GM21423 (cell line): ENCODE results near the gene L3MBTL2.

Experiments
- ATAC-seq: cut with Tn5 transposase; IDR thresholded peaks from one replicate; pipeline ENCODE4 v1.9.1; 2021; ENCODE audit warnings: mild to moderate bottlenecking, moderate library complexity; ENCODE audit not compliant: unreplicated experiment

The L3MBTL2 gene

DNA sequence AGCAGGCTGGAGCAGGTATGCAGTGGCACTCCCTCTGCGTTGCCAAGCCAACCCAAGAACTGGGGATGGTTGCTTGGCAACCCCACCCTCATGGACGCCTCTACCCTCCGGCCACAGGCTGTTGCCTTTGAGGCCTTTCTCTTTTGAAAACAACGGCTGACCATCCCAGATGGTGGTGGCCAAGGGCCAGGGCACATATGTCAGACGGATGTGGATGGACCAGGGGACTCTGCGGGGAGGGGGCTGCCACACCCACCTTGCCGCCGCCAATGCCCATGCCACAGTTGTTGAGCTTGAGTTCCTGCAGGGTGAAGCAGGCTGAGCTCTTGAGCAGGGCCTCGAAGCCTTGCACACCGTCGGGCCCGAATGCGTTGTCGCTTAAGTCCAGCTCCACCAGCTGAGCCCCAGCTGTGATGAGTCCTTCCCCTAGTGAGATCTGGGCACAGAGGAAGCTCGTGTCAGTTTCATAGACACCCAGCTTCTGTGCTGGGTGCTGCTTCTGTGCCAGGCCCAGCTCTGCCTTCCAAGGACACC, 59.4 kb downstream of the L3MBTL2 start:
- ATAC-seq: no peak

GRCh38 chr22:41267958-41268357, 62.8 kb downstream of the L3MBTL2 start:
- ATAC-seq: no peak

- ATAC-seq: no peak
These were observed 66.7 kb downstream of the L3MBTL2 start for GRCh38 chr22:41271787-41272186.

DNA sequence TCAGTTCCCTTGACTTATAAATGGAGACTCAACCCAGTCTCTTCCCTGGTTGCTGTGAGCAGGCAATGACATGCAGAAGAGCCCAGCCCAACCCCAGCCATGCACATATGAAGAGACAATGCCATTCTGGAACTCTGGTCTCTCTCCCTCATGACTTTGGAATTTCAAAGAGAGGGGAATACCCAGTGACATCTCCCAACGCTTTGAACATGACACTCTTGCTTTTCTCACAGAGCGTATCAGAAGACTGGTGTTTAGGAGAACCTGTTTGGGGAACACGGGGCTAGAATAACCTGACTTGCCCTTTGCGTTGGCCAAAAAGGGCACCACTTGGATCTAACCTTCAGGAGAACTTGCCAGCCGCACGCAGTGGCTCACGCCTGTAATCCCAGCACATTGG, 68.0 kb downstream of the L3MBTL2 start:
- ATAC-seq: no peak

DNA sequence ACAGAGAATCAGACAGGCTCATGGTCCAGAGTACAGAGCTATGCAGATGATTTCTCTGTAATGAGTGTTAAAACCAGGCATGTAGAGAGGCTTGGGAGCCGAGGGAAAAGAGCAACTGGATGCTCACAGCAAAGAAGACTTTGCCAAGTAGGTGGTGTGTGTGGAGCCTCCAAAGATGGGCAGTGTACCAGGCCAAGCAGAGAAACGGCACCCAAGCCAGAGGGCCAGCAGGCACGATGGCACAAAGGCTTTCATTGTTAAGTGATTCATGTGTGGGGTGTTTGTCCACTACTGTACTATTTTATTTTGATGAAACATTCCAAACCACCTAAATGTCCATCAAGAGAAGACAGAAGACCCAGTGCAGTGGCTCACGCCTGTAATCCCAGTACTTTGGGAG, 69.7 kb downstream of the L3MBTL2 start:
- no peak for ATAC-seq

DNA sequence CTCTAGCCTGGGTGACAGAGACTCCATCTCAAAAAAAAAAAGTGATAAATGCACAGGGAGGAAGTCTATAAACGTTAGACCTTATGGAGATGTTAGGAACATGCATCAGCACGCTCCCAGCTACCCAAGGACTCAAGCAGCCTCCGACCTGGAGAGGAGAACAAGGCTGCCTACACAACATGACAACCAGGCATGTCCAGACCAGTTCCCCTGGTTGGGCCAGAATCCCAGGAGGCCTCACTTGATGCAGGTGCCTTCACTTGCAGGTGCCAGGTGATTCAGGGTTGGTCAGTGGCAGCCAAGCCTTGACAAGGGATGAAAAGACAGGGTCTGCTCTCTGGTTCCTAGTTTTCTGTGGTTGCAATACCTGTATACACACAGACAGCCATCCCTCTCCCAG, 75.0 kb downstream of the L3MBTL2 start:
- no peak for ATAC-seq

- ATAC-seq: no peak
These were observed 75.7 kb downstream of the L3MBTL2 start for GRCh38 chr22:41280854-41281253.
